ENCODE data around the gene JUND.
"Not testable (repeated sequence)": the region's sequence is repeated elsewhere in the genome, so short reads cannot be mapped to it uniquely, and the experiment has no call there.

The JUND gene

DNA sequence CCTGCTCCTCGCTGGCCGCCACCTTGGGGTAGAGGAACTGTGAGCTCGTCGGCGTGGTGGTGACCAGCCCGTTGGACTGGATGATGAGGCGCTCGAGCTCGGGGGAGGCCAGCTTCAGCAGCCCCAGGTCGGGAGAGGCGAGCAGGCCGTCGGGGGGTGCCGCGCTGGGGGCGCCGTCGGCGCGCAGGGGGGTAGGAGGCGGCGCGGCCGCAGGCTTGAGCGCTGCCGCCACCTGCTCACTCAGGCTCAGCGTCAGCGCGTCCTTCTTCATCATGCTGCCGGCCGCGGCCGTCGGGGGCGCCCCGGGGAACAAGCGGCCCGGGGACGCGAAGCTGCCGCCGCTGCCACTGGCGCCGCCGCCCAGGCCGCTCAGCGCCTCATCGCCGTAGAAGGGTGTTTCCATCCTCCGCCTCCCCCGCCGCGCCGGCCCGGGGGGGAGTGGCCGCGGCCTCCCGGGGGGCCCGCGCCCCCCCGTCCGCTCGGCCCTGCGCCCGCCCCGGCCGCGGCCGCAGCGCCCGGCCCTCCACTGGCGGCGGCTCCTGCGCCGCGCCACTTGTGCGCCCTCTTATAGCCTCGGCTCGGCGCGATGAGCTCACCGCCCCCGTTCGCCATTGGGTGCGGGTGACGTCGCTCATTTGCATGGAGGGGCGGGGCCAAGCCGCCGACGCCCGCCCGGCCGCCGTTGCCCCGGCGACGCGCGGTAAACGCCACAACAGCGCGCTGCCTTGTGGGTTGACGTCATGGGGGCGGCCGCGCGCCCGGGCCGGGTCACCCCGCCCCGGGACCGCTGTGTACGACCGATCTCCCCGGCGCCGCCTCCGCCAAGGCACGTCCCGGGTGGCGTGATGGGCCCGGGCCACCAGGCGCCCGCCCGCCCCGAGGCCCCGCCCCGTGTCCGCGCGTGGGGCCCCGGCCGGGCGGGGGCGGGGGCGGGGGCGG lies at the start of gene JUND:
JUND (minus strand) TSS at position 541 of the 939 bp plus-strand sequence; CDS start at position 403, 138 bp downstream.
- H3K4me3 ChIP-seq, result peak within 1 kb of the TSS; percentile 92
- in situ Hi-C loops (cut with MboI; ENCODE audit: low sequenced_read_pairs), result no loop called here
- peak; percentile 92 to 98 for DNase-seq (ENCODE audit: low spot score in 2 of 2)
- peaks cover 15% of the 10 kb centered on the region for H3K4me1 ChIP-seq
- no peaks in the 10 kb centered on the region for H3K27me3 ChIP-seq (ENCODE audit: low read depth)
- peaks cover 14% of the 10 kb centered on the region; the same call in 1 of the 2 replicates for H3K36me3 ChIP-seq (replicated peaks)
- no peaks in the 10 kb centered on the region for H3K9me3 ChIP-seq

DNA sequence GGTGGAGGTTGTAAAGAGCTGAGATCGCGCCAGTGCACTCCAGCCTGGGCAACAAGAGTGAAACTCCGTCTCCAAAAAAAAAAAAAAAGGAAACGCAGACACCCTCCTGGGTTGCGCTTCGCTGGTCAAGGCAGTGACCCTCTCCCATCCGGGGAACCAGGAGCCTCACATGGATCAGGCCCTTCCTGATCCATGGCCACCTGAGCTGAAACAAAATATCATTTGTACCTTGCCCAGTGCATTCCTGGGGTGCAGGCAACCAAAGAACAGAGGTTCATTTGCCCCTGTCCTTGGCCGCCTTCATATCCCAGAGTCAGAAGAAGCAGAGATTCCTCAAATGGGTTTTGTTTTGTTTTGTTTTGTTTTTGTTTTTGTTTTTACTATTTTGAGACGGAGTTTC lies 49.4 kb upstream of the JUND start:
- peaks cover 5% of the 10 kb centered on the region for H3K4me1 ChIP-seq
- H3K27me3 ChIP-seq (ENCODE audit: low read depth), result no peaks in the 10 kb centered on the region
- no peak overlapping the region for H3K4me3 ChIP-seq
- H3K36me3 ChIP-seq (replicated peaks), result no peaks in the 10 kb centered on the region
- no peaks in the 10 kb centered on the region for H3K9me3 ChIP-seq
- in situ Hi-C loops (cut with MboI; ENCODE audit: low sequenced_read_pairs), result no loop called here
- no peak for DNase-seq (ENCODE audit: low spot score in 2 of 2)

DNA sequence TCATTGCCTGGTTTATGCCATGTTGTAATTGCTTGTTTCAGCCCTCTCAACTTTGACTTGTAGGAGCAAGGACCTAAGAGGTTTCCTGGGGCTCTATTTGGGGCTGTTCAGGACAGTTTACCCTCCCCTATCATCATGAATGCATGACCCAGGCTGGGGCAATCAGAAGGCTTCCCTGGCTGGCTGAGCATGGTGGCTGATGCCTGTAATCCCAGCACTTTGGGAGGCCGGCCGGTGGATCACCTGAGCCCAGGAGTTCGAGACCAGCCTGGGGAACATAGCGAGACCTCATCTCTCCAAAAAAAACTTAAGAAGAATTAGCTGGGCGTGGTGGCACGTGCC lies 47.6 kb upstream of the JUND start:
- in situ Hi-C loops (cut with MboI; ENCODE audit: low sequenced_read_pairs), result no loop called here
- no peak for DNase-seq (ENCODE audit: low spot score in 2 of 2)
- H3K4me1 ChIP-seq, result peaks cover 5% of the 10 kb centered on the region
- no peaks in the 10 kb centered on the region for H3K36me3 ChIP-seq (replicated peaks)
- H3K9me3 ChIP-seq, result no peaks in the 10 kb centered on the region
- H3K4me3 ChIP-seq, result peak overlapping the region; percentile 21
- H3K27me3 ChIP-seq (ENCODE audit: low read depth), result no peaks in the 10 kb centered on the region

DNA sequence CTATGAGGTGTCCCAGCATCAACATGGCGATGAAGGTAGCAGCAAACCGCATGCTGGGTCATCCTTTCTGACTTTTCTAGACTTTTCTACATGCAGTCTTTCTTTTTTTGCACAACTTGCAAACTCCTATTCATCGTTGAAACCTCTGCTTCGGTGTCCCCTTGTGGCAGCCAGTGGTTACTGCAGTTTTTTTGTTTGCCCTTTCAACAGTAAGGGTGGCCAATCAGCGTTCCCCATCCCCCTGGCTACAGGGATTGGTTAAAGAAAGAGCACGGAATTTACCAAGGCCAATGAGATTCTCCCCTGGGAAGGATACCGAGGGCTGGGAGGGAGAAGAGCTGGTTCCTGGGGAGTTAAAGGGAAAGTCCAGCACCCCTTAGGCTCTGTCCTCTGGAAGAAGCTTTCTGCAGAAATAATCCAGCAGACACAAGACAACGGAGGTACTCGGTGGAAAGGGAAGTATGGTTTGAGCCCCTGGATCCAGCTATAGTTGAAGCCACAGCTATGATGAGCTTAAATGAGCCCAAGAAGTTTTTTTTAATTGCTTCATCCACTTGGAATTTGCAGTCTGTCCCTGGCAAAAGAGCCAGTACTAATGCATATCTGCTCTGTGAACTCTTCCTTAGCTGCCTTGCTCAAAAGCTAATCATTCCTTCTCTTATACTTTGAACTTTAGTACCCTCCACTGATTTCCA lies 47.1 kb upstream of the JUND start:
- in situ Hi-C loops (cut with MboI; ENCODE audit: low sequenced_read_pairs), result no loop called here
- Histone ChIP-seq H3K4me1 (peaks cover 7% of the 10 kb centered on the region), H3K36me3 (replicated peaks) (no peaks in the 10 kb centered on the region), H3K4me3 (peak overlapping the region; percentile 21), H3K9me3 (no peaks in the 10 kb centered on the region), H3K27me3 (ENCODE audit: low read depth) (no peaks in the 10 kb centered on the region)
- peak; percentile 93 to 100 for DNase-seq (ENCODE audit: low spot score in 2 of 2)

- Histone ChIP-seq H3K4me3 (no peak overlapping the region), H3K36me3 (replicated peaks) (no peaks in the 10 kb centered on the region), H3K4me1 (peaks cover 12% of the 10 kb centered on the region), H3K9me3 (no peaks in the 10 kb centered on the region), H3K27me3 (ENCODE audit: low read depth) (no peaks in the 10 kb centered on the region)
- in situ Hi-C loops (cut with MboI; ENCODE audit: low sequenced_read_pairs), result no loop called here
- DNase-seq (ENCODE audit: low spot score in 2 of 2), result no peak
Measured at GRCh38 chr19:18326772-18327171, 45.4 kb upstream of the JUND start.

GRCh38 chr19:18324373-18324731 lies 42.9 kb upstream of the JUND start:
- not testable (repeated sequence) for H3K9me3 ChIP-seq; DNase-seq (ENCODE audit: low spot score in 2 of 2); H3K4me3 ChIP-seq; H3K27me3 ChIP-seq (ENCODE audit: low read depth)
- Histone ChIP-seq H3K4me1 (peaks cover 17% of the 10 kb centered on the region), H3K36me3 (replicated peaks) (peaks cover 10% of the 10 kb centered on the region; the same call in 1 of the 2 replicates)
- in situ Hi-C loops (cut with MboI; ENCODE audit: low sequenced_read_pairs), result loop anchor here (5.0 kb wide), 1 partner anchor 47 kb away; no protein-coding TSS in a partner anchor

DNA sequence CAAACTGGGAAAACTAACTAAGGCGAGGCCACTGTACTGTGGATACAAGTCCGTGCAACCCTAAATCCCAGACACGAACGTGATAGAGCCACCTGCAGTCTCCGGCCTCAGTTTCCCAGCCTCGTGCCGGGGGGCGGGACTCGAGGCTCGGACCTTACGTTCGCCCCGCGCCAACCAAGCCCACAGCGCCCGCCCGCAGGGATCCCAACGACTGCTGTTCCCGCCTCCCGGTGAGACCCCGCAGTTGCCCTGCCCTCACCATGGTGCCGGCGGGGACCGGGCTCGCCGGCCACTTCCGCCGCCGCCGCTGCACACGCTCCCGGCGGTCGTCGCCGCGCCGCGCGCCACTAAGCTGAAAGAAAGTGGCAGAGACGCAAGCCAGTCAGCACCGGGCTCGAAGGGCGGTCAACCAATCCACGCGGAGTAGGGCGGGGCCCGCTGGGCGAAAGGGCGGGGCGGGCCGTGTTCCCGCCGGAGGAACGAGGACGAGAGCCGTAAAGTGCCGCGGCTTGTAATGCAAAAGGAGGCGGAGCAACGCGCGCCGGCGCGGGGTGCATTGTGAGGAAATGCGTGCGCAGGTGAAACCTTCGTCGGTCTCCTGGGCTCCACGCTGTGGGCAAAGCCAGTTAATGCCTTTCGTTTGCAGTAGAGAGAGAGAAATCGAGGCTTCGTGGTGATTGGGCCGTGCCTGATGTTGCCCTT lies 41.5 kb upstream of the JUND start, which contains the start of gene LSM4:
LSM4 (minus strand) TSS at position 318 of the 702 bp plus-strand sequence; CDS start at position 262, 56 bp downstream.
- no peaks in the 10 kb centered on the region for H3K9me3 ChIP-seq
- peak; percentile 98 to 99 for DNase-seq (ENCODE audit: low spot score in 2 of 2)
- H3K27me3 ChIP-seq (ENCODE audit: low read depth), result no peaks in the 10 kb centered on the region
- H3K36me3 ChIP-seq (replicated peaks), result peaks cover 13% of the 10 kb centered on the region; the same call in 1 of the 2 replicates
- peak within 1 kb of the TSS; percentile 90 for H3K4me3 ChIP-seq
- in situ Hi-C loops (cut with MboI; ENCODE audit: low sequenced_read_pairs), result loop anchor here (5.0 kb wide), 1 partner anchor 46 kb away; no protein-coding TSS in a partner anchor
- H3K4me1 ChIP-seq, result peaks cover 12% of the 10 kb centered on the region

DNA sequence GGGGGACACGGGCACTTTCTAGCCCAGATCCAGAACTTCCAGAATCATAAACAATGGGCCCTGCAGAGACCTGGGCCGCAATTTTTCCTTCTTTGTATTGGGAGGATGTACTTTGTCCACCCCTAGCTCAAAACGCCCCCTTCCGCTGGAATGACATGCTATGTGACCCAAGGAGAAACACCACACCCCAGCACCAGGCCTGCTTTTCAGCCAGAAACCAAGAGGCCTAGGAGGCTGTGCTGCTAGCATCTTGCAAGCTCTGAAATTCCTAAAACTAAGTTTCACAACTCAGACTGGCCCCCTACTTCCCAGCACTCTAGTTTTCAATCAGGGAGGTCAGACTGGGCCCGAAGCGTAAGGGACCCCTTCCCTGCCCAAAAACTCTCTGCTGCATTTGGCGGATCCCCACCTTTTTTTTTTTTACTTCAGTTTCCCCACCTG lies 40.9 kb upstream of the JUND start:
- DNase-seq (ENCODE audit: low spot score in 2 of 2), result peak; percentile 47 to 77
- Histone ChIP-seq H3K27me3 (ENCODE audit: low read depth) (no peaks in the 10 kb centered on the region), H3K36me3 (replicated peaks) (peaks cover 18% of the 10 kb centered on the region; the same call in 1 of the 2 replicates), H3K4me3 (peak overlapping the region; percentile 90), H3K9me3 (no peaks in the 10 kb centered on the region), H3K4me1 (peaks cover 12% of the 10 kb centered on the region)
- in situ Hi-C loops (cut with MboI; ENCODE audit: low sequenced_read_pairs), result loop anchor here (5.0 kb wide), 1 partner anchor 45 kb away; no protein-coding TSS in a partner anchor

GRCh38 chr19:18321734-18322102 lies 40.3 kb upstream of the JUND start:
- Histone ChIP-seq H3K27me3 (ENCODE audit: low read depth) (no peaks in the 10 kb centered on the region), H3K4me1 (peaks cover 12% of the 10 kb centered on the region), H3K9me3 (no peaks in the 10 kb centered on the region), H3K36me3 (replicated peaks) (peaks cover 18% of the 10 kb centered on the region; the same call in 1 of the 2 replicates), H3K4me3 (peak overlapping the region; percentile 90)
- in situ Hi-C loops (cut with MboI; ENCODE audit: low sequenced_read_pairs), result loop anchor here (5.0 kb wide), 1 partner anchor 44 kb away; no protein-coding TSS in a partner anchor
- no peak for DNase-seq (ENCODE audit: low spot score in 2 of 2)

- Histone ChIP-seq H3K36me3 (replicated peaks) (peaks cover 18% of the 10 kb centered on the region; the same call in 1 of the 2 replicates), H3K4me3 (peak overlapping the region; percentile 90), H3K27me3 (ENCODE audit: low read depth) (no peaks in the 10 kb centered on the region), H3K4me1 (peaks cover 12% of the 10 kb centered on the region), H3K9me3 (no peaks in the 10 kb centered on the region)
- in situ Hi-C loops (cut with MboI; ENCODE audit: low sequenced_read_pairs), result loop anchor here (5.0 kb wide), 1 partner anchor 44 kb away; no protein-coding TSS in a partner anchor
- no peak for DNase-seq (ENCODE audit: low spot score in 2 of 2)
Measured at GRCh38 chr19:18320865-18321733, 39.7 kb upstream of the JUND start.

GRCh38 chr19:18319591-18320135 lies 38.2 kb upstream of the JUND start:
- H3K36me3 ChIP-seq (replicated peaks), result peaks cover 32% of the 10 kb centered on the region

More at GRCh38 chr19:18319591-18320135, 38.2 kb upstream of the JUND start:
- H3K4me1 ChIP-seq, result peaks cover 12% of the 10 kb centered on the region
- H3K4me3 ChIP-seq, result no peak overlapping the region
- DNase-seq (ENCODE audit: low spot score in 2 of 2), result no peak
- no peaks in the 10 kb centered on the region for H3K9me3 ChIP-seq
- no peaks in the 10 kb centered on the region for H3K27me3 ChIP-seq (ENCODE audit: low read depth)
- in situ Hi-C loops (cut with MboI; ENCODE audit: low sequenced_read_pairs), result loop anchor here (5.0 kb wide), 1 partner anchor 42 kb away; no protein-coding TSS in a partner anchor
